HCT116 (cell line): ENCODE measurements around the gene ITM2C. TPM values are rescaled to one million over a fixed set of nuclear protein-coding genes. Genes with fewer than 3 reads are reported as not detected.

ENCODE experiments used
- CBX3 ChIP-seq: IDR thresholded peaks from 2 replicates; pipeline ENCODE4 v1.6.1; 2012; ENCODE audit warnings: low read depth
- CEBPB ChIP-seq: IDR thresholded peaks from 2 replicates; pipeline ENCODE4 v1.6.1; 2012; ENCODE audit warnings: low read depth
- ELF1 ChIP-seq: IDR thresholded peaks from 2 replicates; pipeline ENCODE4 v1.6.1; 2012; ENCODE audit warnings: low read depth, borderline replicate concordance
- EZH2phosphoT487 ChIP-seq: fragments of 200-600 bp; IDR thresholded peaks from 2 replicates; pipeline ENCODE4 v1.6.1; 2018; ENCODE audit warnings: antibody characterized with exemption, borderline replicate concordance
- SRF ChIP-seq: IDR thresholded peaks from 2 replicates; pipeline ENCODE4 v1.6.1; 2012; ENCODE audit warnings: low read depth
- TCF7L2 ChIP-seq: IDR thresholded peaks from 2 replicates; pipeline ENCODE4 v1.7.0; 2011; ENCODE audit warnings: borderline replicate concordance, inconsistent platforms; ENCODE audit not compliant: insufficient read depth, insufficient read length; ENCODE audit errors: extremely low read depth
- total RNA-seq: library from RNA; stranded (reverse); gene quantifications from one replicate; pipeline ENCODE4 v1.2.1, GENCODE V29; 2021; ENCODE audit not compliant: unreplicated experiment
- TF ChIP-seq, protein P1 (sequence below), 3 experiments: fragments of 200-600 bp in 1 of 3; sonication (generic) in 1 of 3; IDR thresholded peaks in 2 of 3; conservative IDR thresholded peaks in 1 of 3; 2 replicates each; pipeline ENCODE4 v1.5.1; 2012 to 2017; ENCODE audit warnings: low read depth in 2 of 3, low read length in 2 of 3, antibody characterized with exemption in 1 of 3, borderline replicate concordance in 1 of 3, control low read depth in 1 of 3, mild to moderate bottlenecking in 1 of 3, mixed read lengths in 1 of 3, mixed run types in 1 of 3, moderate library complexity in 1 of 3; ENCODE audit not compliant: insufficient read depth in 1 of 3
- TF ChIP-seq, protein P2 (sequence below): IDR thresholded peaks from 2 replicates; pipeline ENCODE4 v1.6.1; 2011; ENCODE audit warnings: mild to moderate bottlenecking, low read length, moderate library complexity; ENCODE audit not compliant: insufficient replicate concordance; ENCODE audit errors: extremely low read depth
- TF ChIP-seq, protein P3 (sequence below): IDR thresholded peaks from 2 replicates; pipeline ENCODE4 v1.6.1; 2012

Gene ITM2C
- total RNA-seq, 1 experiment from 2014 or later, result 117 TPM

DNA sequence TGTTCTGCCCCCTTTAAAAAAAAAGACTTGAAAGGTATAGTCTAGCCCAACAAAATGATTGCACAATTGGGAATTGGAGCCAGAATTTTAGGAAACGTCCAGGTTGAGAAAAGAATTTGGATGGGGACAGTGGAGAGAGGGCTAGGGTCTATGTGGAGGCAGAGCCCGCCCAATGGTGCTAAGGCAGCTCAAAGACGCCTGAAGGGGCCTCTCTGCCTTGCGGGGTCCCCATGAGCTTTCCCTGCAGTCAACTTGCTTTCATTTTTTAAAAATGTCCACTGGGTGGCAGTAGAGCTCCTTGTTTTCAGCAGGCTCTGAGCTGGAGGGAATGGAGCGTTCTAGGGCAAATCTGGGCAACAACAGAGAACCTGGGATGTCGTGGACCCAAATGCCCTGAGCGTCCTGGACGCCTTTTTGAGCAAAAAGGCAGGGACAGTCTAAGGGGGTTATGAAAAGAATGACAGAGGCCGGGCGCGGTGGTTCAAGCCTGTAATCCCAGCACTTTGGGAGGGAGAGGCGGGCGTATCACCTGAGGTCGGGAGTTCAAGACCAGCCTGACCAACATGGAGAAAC lies 40.2 kb upstream of the ITM2C start (continued):
- TF ChIP-seq, protein P1, sequence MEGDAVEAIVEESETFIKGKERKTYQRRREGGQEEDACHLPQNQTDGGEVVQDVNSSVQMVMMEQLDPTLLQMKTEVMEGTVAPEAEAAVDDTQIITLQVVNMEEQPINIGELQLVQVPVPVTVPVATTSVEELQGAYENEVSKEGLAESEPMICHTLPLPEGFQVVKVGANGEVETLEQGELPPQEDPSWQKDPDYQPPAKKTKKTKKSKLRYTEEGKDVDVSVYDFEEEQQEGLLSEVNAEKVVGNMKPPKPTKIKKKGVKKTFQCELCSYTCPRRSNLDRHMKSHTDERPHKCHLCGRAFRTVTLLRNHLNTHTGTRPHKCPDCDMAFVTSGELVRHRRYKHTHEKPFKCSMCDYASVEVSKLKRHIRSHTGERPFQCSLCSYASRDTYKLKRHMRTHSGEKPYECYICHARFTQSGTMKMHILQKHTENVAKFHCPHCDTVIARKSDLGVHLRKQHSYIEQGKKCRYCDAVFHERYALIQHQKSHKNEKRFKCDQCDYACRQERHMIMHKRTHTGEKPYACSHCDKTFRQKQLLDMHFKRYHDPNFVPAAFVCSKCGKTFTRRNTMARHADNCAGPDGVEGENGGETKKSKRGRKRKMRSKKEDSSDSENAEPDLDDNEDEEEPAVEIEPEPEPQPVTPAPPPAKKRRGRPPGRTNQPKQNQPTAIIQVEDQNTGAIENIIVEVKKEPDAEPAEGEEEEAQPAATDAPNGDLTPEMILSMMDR (IDR thresholded peaks at IDR 0.05 in 2 of 3, conservative IDR thresholded peaks at IDR 0.05 in 1 of 3; ENCODE audit: borderline replicate concordance in 1 of 3, insufficient read depth in 1 of 3, low read depth in 2 of 3, low read length in 2 of 3), result peak; percentile 50 to 85 (median 71)
- peak; percentile 58; the same call in 1 of the 2 replicates for TF ChIP-seq CEBPB
- TF ChIP-seq SRF, result no peak
- TF ChIP-seq TCF7L2, result no peak
- no peak for TF ChIP-seq ELF1
- TF ChIP-seq, protein P2, sequence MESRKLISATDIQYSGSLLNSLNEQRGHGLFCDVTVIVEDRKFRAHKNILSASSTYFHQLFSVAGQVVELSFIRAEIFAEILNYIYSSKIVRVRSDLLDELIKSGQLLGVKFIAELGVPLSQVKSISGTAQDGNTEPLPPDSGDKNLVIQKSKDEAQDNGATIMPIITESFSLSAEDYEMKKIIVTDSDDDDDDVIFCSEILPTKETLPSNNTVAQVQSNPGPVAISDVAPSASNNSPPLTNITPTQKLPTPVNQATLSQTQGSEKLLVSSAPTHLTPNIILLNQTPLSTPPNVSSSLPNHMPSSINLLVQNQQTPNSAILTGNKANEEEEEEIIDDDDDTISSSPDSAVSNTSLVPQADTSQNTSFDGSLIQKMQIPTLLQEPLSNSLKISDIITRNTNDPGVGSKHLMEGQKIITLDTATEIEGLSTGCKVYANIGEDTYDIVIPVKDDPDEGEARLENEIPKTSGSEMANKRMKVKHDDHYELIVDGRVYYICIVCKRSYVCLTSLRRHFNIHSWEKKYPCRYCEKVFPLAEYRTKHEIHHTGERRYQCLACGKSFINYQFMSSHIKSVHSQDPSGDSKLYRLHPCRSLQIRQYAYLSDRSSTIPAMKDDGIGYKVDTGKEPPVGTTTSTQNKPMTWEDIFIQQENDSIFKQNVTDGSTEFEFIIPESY, result no peak
- TF ChIP-seq EZH2phosphoT487, result no peak
- TF ChIP-seq, protein P3, sequence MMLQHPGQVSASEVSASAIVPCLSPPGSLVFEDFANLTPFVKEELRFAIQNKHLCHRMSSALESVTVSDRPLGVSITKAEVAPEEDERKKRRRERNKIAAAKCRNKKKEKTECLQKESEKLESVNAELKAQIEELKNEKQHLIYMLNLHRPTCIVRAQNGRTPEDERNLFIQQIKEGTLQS, result no peak
- TF ChIP-seq CBX3, result no peak
